Activated CD8-positive, alpha-beta memory T cell treated with anti-CD3 and anti-CD28 coated beads for 36 hours (primary cell): ENCODE measurements around the gene SH3GL3. TPM values are rescaled to one million over a fixed set of nuclear protein-coding genes. Genes with fewer than 3 reads are reported as not detected.

Experiments
- CTCF ChIA-PET: fragments of 350-600 bp; sonication (Branson Sonifier 250); formaldehyde crosslinking; loops from one replicate; lab custom pipeline; 2021; ENCODE audit warnings: antibody characterized with exemption; lab: Charles Lee
- POLR2A ChIA-PET: fragments of 350-600 bp; sonication (Branson Sonifier 250); formaldehyde crosslinking; loops from one replicate; lab custom pipeline; 2021; ENCODE audit warnings: antibody characterized with exemption; lab: Charles Lee
- total RNA-seq, 2 experiments: library from RNA; stranded (reverse); gene quantifications; one replicate each; pipeline ENCODE4 v1.2.3, GENCODE V29; 2021

Gene SH3GL3, protein sequence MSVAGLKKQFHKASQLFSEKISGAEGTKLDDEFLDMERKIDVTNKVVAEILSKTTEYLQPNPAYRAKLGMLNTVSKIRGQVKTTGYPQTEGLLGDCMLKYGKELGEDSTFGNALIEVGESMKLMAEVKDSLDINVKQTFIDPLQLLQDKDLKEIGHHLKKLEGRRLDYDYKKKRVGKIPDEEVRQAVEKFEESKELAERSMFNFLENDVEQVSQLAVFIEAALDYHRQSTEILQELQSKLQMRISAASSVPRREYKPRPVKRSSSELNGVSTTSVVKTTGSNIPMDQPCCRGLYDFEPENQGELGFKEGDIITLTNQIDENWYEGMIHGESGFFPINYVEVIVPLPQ
- not detected for total RNA-seq

- POLR2A ChIA-PET = no interaction called here
- CTCF ChIA-PET = no interaction called here
Observed at GRCh38 chr15:83446904-83447709, at the start of gene SH3GL3. Gene SH3GL3 (plus strand): TSS chr15:83447341. CDS start chr15:83447534, 193 bp downstream.

DNA sequence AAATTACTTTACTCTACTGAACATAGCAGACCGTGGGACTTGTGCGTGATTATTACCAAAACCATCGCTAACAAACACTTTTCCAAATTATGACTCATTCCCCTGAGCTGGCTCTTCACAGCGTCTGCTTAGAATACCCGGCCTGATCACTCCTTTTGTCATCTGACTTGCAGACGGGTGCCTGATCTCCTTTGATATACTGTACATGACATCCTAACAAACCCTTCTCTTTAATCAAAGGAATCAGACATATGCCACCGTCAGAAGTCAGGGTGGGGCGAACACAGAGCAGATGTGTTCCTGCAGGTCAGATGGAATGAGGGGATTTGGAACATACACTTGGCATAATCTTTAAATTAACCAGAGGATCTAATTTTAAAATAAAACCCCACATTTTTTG, 48.5 kb upstream of the SH3GL3 start:
- POLR2A ChIA-PET = no interaction called here
- CTCF ChIA-PET = no interaction called here

DNA sequence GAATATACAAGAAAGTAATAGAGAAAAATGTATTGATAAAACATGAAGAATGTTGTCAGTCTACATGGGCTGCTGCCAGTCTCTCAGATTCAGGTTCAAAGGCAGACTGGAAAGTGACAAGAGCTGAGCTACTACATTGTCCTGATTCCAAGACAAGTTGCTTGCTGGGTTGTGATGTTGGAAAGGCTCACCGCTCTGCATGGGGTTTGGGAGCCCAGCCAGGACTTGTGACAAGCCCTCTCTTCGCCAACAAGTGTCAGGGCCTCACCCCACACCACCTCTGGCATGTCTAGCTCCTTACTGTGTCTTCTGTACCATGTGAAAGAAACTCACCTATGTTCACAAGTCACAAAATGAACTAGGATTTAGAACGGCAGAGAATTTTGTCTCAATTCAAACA, 43.0 kb upstream of the SH3GL3 start:
- ChIA-PET POLR2A (no interaction called here), CTCF (no interaction called here)

DNA sequence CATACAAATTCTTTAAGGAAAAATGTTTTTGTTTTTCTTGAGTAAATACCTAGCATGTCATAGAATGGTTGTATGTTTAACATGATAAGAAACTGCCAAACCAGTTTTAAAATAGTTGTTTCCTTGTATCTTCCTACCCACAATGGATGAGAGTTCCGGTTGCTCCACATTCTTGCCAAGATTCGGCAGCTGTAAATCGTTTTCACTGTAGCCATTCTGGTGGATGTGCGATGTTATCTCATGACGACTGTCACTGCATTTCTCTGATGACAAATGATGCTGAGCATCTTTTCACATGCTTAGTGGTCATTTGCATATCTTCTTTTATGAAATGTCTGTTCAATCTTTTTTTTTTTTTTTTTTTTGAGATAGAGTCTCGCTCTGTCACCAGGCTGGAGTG, 36.6 kb upstream of the SH3GL3 start:
- POLR2A ChIA-PET = no interaction called here
- CTCF ChIA-PET = no interaction called here

- CTCF ChIA-PET = interaction anchor here (0.6 kb wide), 1 partner anchor 1597 kb away, joined by 4 read pairs; no protein-coding TSS in a partner anchor
- POLR2A ChIA-PET = no interaction called here
Observed at GRCh38 chr15:83413054-83413719, 34.0 kb upstream of the SH3GL3 start.

GRCh38 chr15:83422081-83422480, 25.1 kb upstream of the SH3GL3 start:
- ChIA-PET POLR2A (no interaction called here), CTCF (no interaction called here)

- POLR2A ChIA-PET = no interaction called here
- CTCF ChIA-PET = no interaction called here
Observed at GRCh38 chr15:83422541-83422940, 24.6 kb upstream of the SH3GL3 start.

GRCh38 chr15:83424101-83424500, 23.0 kb upstream of the SH3GL3 start:
- ChIA-PET POLR2A (no interaction called here), CTCF (no interaction called here)

DNA sequence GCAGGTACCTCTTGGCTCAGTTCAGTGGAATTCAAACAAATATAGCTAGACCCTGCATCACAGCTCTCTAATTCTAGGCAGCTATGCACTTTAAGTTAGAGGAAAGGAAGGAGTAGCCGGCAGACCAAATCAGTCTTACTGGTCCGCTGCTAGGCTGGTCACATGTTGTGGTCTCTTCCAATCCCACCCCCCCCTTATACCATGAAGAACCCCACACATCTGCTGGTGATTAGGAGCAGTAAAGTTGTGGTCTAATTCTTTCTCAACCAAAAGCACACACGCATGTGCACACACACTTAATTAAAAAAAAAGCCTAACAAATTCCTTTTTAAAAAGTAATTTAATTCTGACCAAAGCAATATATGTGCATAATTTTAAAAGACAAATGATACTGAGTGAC, 16.7 kb upstream of the SH3GL3 start:
- POLR2A ChIA-PET = no interaction called here

DNA sequence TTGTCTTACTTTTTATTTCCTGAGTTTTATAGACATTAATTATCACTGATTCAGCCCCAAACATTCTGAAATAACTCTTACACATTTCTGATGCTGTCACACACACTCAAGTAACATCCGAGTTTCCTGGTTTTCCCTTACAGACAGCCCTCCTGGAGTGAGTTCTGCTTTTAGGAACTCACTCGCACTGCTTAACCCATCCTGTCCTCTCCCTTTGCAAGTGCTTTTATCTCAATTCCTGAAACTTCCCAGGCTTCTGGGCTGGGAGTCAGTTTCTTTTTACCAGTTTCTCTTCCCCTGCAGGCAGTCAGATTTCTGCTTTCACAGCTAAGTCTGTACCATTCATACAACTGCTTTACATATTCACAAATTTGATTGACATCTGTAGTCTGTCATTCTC, 15.6 kb upstream of the SH3GL3 start:
- ChIA-PET POLR2A (no interaction called here), CTCF (no interaction called here)

More for the DNA sequence above, 16.7 kb upstream of the SH3GL3 start:
- CTCF ChIA-PET = interaction anchor here (0.6 kb wide), 1 partner anchor 10 kb away, joined by 3 read pairs; no protein-coding TSS in a partner anchor

DNA sequence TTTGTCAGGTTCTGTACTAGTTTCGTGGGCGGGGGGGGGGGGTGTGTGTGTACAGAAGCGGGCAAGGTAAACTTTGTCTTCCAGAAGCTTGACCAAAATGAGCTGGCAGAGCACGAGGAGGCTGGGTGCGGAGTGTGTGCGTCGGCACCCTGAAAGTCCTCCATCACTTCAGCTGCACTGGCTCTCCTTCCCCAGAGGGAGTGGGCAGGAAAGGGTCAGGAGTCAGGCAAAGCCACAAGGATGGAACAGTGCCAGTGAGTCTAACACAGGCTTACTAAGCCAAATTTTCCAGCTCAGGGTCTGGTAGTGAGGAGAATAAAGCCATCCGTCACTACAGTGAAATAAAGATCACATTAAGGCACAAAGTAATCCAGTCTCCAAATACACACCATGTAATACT, 11.9 kb upstream of the SH3GL3 start:
- POLR2A ChIA-PET = no interaction called here
- CTCF ChIA-PET = no interaction called here

DNA sequence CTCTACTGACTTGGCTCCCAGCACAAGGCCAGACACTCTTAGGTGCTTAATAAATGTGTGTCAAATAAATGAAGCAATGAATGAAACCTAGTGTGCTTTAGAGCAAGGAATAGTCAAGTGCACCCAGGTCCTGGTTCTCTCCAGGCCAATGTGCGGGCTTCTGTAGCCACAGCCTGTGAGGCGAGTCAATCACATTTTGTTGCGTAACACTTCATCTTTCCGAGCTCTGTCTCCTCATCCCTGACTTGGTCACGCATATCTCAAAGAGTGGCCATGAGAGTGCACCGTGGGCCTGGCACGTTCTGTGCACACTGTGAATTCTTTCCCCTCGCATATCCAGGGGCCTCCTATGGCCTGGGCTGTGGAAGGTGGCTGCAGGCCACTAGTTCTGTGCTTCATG, 11.4 kb upstream of the SH3GL3 start:
- CTCF ChIA-PET = no interaction called here

DNA sequence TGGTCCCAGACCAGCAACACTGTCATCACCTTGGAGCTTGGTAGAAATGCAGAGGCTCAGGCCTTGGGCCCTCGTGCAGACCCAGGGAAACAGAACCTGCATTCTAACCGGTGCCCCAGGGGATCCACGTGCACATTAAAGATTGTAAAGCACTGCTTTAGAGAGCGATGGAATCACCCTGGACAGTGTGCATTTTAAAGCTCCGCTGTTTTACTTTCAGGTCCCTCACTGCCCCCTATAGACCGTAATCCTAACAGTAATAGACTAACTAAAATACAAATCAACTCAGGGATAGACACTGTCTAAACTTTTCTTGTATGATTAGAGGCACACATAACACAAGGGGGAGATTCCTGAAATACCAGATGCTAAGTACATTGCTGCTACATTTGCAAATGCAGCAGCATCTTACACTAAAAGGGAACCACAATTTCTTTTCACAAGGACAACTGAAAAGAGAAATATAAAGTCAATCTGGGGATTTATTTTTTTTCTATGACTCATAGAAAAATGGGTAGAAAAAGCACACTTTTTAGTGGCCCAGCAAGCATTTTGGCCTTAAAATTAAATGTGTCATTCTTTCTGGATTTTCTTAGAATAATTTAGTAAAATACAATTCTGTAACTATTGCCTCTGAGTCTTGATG, 10.5 kb upstream of the SH3GL3 start:
- ChIA-PET CTCF (interaction anchor here (0.6 kb wide), 1 partner anchor 105 kb away, joined by 3 read pairs; no protein-coding TSS in a partner anchor), POLR2A (no interaction called here)

More for the DNA sequence above, 11.4 kb upstream of the SH3GL3 start:
- POLR2A ChIA-PET = no interaction called here

GRCh38 chr15:83443076-83443847, 3.9 kb upstream of the SH3GL3 start:
- ChIA-PET POLR2A (no interaction called here), CTCF (no interaction called here)

DNA sequence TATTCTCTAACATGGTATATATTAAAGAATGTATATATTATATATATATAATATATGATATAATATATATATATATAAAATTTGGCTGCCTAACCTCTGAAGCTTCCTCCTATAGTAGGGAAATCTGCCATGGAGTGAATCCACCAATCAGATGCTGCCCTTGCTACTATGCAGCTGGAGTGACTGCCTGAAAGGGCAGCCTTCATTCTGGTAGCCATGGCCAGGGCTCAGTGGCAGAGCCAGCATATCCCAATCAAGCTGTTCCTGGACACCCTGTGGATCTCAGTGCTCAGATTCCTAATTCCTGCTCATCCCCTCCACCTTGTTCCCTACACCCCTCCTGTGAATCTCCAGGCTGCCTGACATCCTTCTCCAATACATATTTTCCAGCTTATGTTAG, 2.2 kb upstream of the SH3GL3 start:
- CTCF ChIA-PET = no interaction called here
- POLR2A ChIA-PET = no interaction called here

GRCh38 chr15:83445643-83446042, 1.5 kb upstream of the SH3GL3 start:
- ChIA-PET CTCF (no interaction called here), POLR2A (no interaction called here)

GRCh38 chr15:83446417-83446816, 724 bp upstream of the SH3GL3 start:
- ChIA-PET POLR2A (no interaction called here), CTCF (no interaction called here)

DNA sequence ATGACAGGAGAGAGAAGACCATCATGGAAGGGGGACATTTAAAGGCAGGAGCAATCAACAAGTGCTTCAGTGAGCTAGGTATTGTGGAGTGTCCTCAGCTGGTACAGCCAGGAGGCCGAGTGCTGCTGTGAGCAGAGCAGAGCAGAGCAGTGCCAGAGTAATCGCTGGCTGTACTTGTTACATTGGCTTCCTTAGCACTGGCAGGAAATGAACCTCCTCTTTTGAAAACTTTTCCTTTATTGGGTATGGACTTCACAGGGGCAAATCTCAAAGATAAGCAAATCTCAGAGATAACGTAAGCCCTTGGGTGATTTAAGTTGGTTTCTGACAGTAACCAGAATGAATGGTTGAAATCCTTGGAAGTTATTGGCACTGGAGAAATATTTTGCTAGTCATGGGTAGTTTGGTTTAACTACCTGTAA, 2.1 kb downstream of the SH3GL3 start:
- CTCF ChIA-PET = no interaction called here
- POLR2A ChIA-PET = no interaction called here

- POLR2A ChIA-PET = no interaction called here
- CTCF ChIA-PET = no interaction called here
Observed at GRCh38 chr15:83449937-83450506, 2.9 kb downstream of the SH3GL3 start.
